MCF 10A (cell line): ENCODE data around the gene MVD. TPM values are rescaled to one million over a fixed set of nuclear protein-coding genes. Genes with fewer than 3 reads are reported as not detected.

ENCODE experiments used
- BruUV-seq: library from RNA; stranded (reverse); fragments of 400-500 nt; replicated peaks from 2 replicates; lab custom pipeline; 2021; lab: Mats Ljungman, UMichigan
- CTCF ChIA-PET: fragments of 300-600 bp; sonication (Branson Sonifier 250); formaldehyde crosslinking; extraction: SDS; loops from one replicate; lab custom pipeline; 2021; ENCODE audit warnings: antibody characterized with exemption, inconsistent platforms; lab: Yijun Ruan, JAX
- POLR2A ChIA-PET: fragments of 300-600, 350-650 bp; sonication (Branson Sonifier 250); formaldehyde crosslinking; extraction: SDS; loops from one replicate; lab custom pipeline; 2020; ENCODE audit warnings: antibody characterized with exemption, inconsistent platforms; lab: Yijun Ruan, JAX
- DNase-seq: peaks from one replicate; pipeline ENCODE4 v3.0.0-alpha.2; 2018; ENCODE audit not compliant: unreplicated experiment
- H3K27ac Mint-ChIP-seq: one replicate; pipeline ENCODE4 v1.8.0; 2022; ENCODE audit warnings: mild to moderate bottlenecking, low read depth, mixed read lengths; ENCODE audit not compliant: unreplicated experiment
- H3K27me3 Mint-ChIP-seq: one replicate; pipeline ENCODE4 v1.8.0; 2022; ENCODE audit warnings: mixed read lengths; ENCODE audit not compliant: insufficient read depth, unreplicated experiment
- H3K36me3 Mint-ChIP-seq: one replicate; pipeline ENCODE4 v1.8.0; 2022; ENCODE audit warnings: mild to moderate bottlenecking, moderate library complexity, mixed read lengths; ENCODE audit not compliant: insufficient read depth, unreplicated experiment
- H3K4me1 Mint-ChIP-seq: one replicate; pipeline ENCODE4 v1.8.0; 2022; ENCODE audit warnings: mixed read lengths; ENCODE audit not compliant: insufficient read depth, unreplicated experiment
- H3K4me3 Mint-ChIP-seq: one replicate; pipeline ENCODE4 v1.8.0; 2022; ENCODE audit warnings: mild to moderate bottlenecking, moderate library complexity, mixed read lengths; ENCODE audit not compliant: unreplicated experiment
- H3K9me3 Mint-ChIP-seq: one replicate; pipeline ENCODE4 v1.8.0; 2022; ENCODE audit warnings: mixed read lengths; ENCODE audit not compliant: unreplicated experiment
- intact Hi-C: fragments of 100-400 bp; cut with micrococcal nuclease; formaldehyde crosslinking; loops from 2 replicates; pipeline ENCODE4 v1.14.1; 2022
- total RNA-seq: library from RNA; stranded (reverse); gene quantifications from 2 replicates; pipeline ENCODE4 v1.2.3, GENCODE V29; 2022
- TF ChIP-seq, protein P1 (sequence below): fragments of 200-600 bp; IDR thresholded peaks from one replicate; pipeline ENCODE4 v1.8.0; 2022; ENCODE audit warnings: antibody characterized with exemption, mild to moderate bottlenecking; ENCODE audit not compliant: unreplicated experiment

MVD gene
- total RNA-seq, 1 experiment from 2014 or later, result 32.4 TPM

GRCh38 chr16:88606148-88606757, 56.6 kb downstream of the MVD start:
- intact Hi-C loops, result no loop called here
- no peak overlapping the region for H3K4me3 Mint-ChIP-seq
- peaks cover 87% of the 10 kb centered on the region for H3K36me3 Mint-ChIP-seq
- POLR2A ChIA-PET, result no interaction called here
- H3K9me3 Mint-ChIP-seq, result no peaks in the 10 kb centered on the region
- TF ChIP-seq, protein P1, sequence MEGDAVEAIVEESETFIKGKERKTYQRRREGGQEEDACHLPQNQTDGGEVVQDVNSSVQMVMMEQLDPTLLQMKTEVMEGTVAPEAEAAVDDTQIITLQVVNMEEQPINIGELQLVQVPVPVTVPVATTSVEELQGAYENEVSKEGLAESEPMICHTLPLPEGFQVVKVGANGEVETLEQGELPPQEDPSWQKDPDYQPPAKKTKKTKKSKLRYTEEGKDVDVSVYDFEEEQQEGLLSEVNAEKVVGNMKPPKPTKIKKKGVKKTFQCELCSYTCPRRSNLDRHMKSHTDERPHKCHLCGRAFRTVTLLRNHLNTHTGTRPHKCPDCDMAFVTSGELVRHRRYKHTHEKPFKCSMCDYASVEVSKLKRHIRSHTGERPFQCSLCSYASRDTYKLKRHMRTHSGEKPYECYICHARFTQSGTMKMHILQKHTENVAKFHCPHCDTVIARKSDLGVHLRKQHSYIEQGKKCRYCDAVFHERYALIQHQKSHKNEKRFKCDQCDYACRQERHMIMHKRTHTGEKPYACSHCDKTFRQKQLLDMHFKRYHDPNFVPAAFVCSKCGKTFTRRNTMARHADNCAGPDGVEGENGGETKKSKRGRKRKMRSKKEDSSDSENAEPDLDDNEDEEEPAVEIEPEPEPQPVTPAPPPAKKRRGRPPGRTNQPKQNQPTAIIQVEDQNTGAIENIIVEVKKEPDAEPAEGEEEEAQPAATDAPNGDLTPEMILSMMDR, result no peak
- H3K27me3 Mint-ChIP-seq, result no peaks in the 10 kb centered on the region
- CTCF ChIA-PET, result no interaction called here
- no peaks in the 10 kb centered on the region for H3K4me1 Mint-ChIP-seq
- H3K27ac Mint-ChIP-seq, result no peak overlapping the region
- no peak for DNase-seq
- BruUV-seq, result no TSS peak

- no TSS peak for BruUV-seq
Measured at GRCh38 chr16:88605186-88606147, 57.4 kb downstream of the MVD start.

GRCh38 chr16:88602091-88602490, 60.8 kb downstream of the MVD start:
- Mint-ChIP-seq H3K4me3 (no peak overlapping the region), H3K27me3 (no peaks in the 10 kb centered on the region), H3K27ac (no peak overlapping the region), H3K36me3 (peaks cover 84% of the 10 kb centered on the region), H3K9me3 (no peaks in the 10 kb centered on the region), H3K4me1 (no peaks in the 10 kb centered on the region)
- intact Hi-C loops, result no loop called here
- no TSS peak for BruUV-seq
- ChIA-PET POLR2A (interaction anchor here (0.6 kb wide), 1 partner anchor 8 kb away, joined by 3 read pairs; no protein-coding TSS in a partner anchor), CTCF (interaction anchor here (0.5 to 0.6 kb wide), 2 partner anchors 13 to 180 kb away, joined by 3 to 4 read pairs; no protein-coding TSS in a partner anchor)
- TF ChIP-seq, protein P1, result no peak
- DNase-seq, result peak; percentile 2

More at GRCh38 chr16:88605186-88606147, 57.4 kb downstream of the MVD start:
- CTCF ChIA-PET, result no interaction called here
- H3K4me3 Mint-ChIP-seq, result no peak overlapping the region
- intact Hi-C loops, result no loop called here
- no peaks in the 10 kb centered on the region for H3K9me3 Mint-ChIP-seq
- TF ChIP-seq, protein P1, result no peak
- DNase-seq, result no peak
- POLR2A ChIA-PET, result no interaction called here
- H3K27ac Mint-ChIP-seq, result no peak overlapping the region
- no peaks in the 10 kb centered on the region for H3K4me1 Mint-ChIP-seq
- H3K27me3 Mint-ChIP-seq, result no peaks in the 10 kb centered on the region
- peaks cover 85% of the 10 kb centered on the region for H3K36me3 Mint-ChIP-seq

Other genes starting within 250 kb of the MVD start
- 5.0 and 6.2 TPM in 2 replicates for gene ZFPM1, start 209.8 kb downstream of the MVD start, total RNA-seq
- gene ZC3H18, start 92.7 kb downstream of the MVD start, total RNA-seq, result 34.4 and 40.5 TPM in 2 replicates
- not detected in 2 replicates for gene IL17C, start 24.5 kb downstream of the MVD start, total RNA-seq
- 0.54 and 0.84 TPM in 2 replicates for gene CYBA, start 12.0 kb downstream of the MVD start, total RNA-seq
- not detected in 2 replicates for gene SNAI3, start 23.4 kb upstream of the MVD start, total RNA-seq
- 17.5 and 18.5 TPM in 2 replicates for gene RNF166, start 43.3 kb upstream of the MVD start, total RNA-seq
- gene CTU2, start 43.4 kb upstream of the MVD start, total RNA-seq, result 26.9 and 40.8 TPM in 2 replicates
- gene PIEZO1, start 122.1 kb upstream of the MVD start, total RNA-seq, result 193 and 195 TPM in 2 replicates
- gene CDT1, start 140.7 kb upstream of the MVD start, total RNA-seq, result 5.3 and 16.6 TPM in 2 replicates
- 231 and 248 TPM in 2 replicates for gene APRT, start 148.8 kb upstream of the MVD start, total RNA-seq
- 26.0 and 31.6 TPM in 2 replicates for gene GALNS, start 193.9 kb upstream of the MVD start, total RNA-seq
- 35.6 and 42.6 TPM in 2 replicates for gene TRAPPC2L, start 194.0 kb upstream of the MVD start, total RNA-seq
- gene PABPN1L, start 203.6 kb upstream of the MVD start, total RNA-seq, result not detected in 2 replicates